Fibroblast of upper back skin (primary cell): ENCODE results near the gene SGSM1.

Experiments used
- DNase-seq: peaks from one replicate; pipeline ENCODE4 v3.0.0-alpha.2; 2013

SGSM1 gene, protein sequence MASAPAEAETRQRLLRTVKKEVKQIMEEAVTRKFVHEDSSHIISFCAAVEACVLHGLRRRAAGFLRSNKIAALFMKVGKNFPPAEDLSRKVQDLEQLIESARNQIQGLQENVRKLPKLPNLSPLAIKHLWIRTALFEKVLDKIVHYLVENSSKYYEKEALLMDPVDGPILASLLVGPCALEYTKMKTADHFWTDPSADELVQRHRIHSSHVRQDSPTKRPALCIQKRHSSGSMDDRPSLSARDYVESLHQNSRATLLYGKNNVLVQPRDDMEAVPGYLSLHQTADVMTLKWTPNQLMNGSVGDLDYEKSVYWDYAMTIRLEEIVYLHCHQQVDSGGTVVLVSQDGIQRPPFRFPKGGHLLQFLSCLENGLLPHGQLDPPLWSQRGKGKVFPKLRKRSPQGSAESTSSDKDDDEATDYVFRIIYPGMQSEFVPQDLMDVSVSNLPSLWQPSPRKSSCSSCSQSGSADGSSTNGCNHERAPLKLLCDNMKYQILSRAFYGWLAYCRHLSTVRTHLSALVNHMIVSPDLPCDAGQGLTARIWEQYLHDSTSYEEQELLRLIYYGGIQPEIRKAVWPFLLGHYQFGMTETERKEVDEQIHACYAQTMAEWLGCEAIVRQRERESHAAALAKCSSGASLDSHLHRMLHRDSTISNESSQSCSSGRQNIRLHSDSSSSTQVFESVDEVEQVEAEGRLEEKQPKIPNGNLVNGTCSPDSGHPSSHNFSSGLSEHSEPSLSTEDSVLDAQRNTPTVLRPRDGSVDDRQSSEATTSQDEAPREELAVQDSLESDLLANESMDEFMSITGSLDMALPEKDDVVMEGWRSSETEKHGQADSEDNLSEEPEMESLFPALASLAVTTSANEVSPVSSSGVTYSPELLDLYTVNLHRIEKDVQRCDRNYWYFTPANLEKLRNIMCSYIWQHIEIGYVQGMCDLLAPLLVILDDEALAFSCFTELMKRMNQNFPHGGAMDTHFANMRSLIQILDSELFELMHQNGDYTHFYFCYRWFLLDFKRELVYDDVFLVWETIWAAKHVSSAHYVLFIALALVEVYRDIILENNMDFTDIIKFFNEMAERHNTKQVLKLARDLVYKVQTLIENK

DNA sequence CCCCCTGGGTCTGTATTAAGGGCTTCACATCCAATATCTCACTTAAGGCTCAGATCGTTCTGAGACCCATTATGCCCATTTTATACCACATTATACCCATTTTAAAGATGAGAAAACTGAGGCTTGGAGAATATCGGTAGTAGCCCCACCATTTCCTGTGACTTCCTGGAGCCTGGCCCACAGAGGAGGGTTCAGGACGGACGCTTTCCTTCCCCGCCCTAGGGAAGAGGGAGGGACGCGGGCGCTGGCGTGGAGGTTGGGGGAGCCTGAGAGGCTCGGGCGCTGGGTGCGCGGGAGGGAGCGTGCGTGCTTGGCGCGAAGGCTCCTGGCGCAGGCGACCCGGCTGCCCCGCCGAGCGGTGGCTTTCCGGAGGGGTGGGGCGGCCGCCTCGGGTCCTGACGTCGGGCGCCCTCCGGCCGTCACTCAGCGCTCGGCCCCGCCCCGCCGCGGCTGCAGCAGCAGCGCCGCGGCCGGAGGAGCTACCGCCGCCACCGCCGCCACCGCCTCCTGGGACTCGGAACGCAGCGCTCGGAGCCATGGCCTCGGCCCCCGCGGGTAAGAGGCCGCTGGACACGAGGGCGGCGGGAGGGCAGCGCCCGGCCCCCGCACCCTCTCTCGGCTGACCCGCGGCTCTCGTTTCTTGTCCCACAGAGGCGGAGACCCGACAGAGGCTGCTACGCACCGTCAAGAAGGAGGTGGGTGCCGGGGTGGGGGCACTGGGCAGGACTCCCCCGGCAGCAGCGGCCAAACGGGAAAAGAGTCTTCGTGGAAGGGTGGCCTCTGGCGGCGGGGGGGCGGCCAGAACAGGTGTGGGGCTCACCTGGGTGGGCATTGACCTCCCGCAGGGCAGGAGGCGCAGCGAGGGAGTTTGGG lies at the start of gene SGSM1:
Gene SGSM1 (plus strand): TSS at position 422 of the 873 bp plus-strand sequence. CDS start 115 bp downstream, at position 537.
- DNase-seq, result peak; percentile 13

GRCh38 chr22:24758164-24758799 lies 47.7 kb upstream of the SGSM1 start:
- peak; percentile 44 for DNase-seq

DNA sequence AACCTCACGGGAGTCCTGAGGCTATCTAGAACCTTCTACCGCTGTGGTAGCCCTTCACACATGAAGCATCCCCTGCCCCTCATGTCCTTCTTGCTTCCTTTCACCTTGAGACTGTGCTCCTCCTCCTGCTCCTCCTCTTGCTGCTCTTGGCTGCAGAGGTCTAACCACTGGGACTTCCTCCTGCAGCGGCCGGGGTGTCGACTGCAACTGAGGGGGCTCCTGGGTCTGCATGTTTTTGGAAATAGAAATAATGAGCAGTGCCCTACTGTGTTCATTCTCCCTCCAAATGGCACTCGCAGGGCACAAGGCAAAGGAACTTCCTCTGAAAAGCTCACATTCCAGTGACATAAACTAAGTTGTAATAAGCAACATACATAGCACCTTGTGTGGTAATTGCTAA lies 46.2 kb upstream of the SGSM1 start:
- DNase-seq, result no peak

GRCh38 chr22:24760708-24761306 lies 45.2 kb upstream of the SGSM1 start:
- DNase-seq, result no peak

DNA sequence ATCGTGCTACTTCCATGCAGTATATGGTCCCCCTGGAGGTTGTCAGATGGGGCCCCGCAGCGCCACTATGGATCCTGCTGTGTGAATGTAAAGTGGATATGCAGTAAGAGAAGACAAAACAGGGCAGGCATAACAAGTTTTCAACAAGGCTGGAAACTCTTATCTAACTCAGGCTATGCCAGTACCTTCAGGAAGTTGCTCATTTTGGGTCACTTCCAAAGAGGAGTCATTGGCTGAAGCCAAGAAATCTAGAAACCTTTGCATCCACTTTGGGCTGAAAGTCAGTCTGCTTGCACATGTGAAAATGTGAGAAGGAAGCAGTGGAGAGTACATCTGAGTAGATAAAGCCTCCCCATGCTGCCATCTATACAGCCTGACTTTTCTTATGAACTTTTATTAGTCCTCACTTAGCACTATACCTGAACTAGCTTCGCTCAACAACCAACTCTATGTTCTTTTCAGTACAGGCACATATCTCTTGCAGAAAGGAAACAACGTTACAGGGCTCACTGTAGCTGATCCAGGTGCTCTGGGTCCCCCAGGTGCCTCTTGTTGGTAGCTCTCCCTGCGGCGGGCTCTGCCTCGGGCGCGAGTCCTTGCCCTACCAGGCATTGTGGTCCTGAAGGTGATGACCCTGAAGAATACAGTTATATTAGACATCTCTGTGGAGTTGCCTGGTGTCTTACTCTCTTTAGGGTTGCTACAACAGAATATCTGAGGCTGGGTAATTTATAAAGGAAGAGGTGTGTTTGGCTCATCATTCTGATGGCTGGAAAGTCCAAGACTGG lies 43.9 kb upstream of the SGSM1 start:
- no peak for DNase-seq

GRCh38 chr22:24763872-24764485 lies 42.0 kb upstream of the SGSM1 start:
- DNase-seq, result no peak

- DNase-seq, result no peak
These were observed 40.8 kb upstream of the SGSM1 start for GRCh38 chr22:24765166-24765565.

DNA sequence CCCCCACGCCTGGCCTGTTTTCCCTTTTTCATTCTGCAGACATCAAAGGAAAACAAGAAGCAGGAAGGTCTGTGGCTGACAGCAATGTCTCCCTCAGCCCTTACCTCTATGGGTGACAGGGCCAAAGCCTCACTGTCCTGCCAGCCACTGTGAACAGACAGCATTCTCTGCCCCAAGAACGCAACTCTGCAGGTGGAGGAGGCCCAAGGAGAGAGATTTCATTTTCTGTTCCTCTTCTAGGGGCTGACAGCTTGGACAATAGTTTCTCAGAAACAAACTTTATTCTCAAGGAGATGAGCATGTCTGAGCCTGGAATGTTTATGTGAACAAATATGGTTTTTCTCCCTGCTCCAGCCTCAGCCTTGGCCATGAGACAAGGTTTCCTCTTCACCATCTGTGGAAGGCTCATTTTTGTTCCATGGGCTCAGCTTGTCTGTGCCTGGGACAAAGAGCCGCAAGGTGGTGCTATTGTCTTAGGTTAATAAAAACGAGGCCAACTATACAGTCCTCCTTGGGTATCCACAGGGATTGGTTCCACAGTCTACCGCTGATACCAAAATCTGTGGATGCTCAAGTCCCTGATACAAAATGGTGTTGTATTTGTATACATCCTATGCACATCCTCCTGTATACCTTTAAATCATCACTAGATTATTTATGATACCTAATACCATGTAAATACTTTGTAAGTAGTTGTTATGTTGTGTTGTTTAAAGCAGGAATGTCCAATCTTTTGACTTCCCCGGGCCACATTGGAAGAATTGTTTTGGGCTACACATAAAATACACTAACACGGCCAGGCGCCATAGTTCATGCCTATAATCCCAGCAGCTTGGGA lies 37.3 kb upstream of the SGSM1 start:
- DNase-seq, result peak; percentile 45

DNA sequence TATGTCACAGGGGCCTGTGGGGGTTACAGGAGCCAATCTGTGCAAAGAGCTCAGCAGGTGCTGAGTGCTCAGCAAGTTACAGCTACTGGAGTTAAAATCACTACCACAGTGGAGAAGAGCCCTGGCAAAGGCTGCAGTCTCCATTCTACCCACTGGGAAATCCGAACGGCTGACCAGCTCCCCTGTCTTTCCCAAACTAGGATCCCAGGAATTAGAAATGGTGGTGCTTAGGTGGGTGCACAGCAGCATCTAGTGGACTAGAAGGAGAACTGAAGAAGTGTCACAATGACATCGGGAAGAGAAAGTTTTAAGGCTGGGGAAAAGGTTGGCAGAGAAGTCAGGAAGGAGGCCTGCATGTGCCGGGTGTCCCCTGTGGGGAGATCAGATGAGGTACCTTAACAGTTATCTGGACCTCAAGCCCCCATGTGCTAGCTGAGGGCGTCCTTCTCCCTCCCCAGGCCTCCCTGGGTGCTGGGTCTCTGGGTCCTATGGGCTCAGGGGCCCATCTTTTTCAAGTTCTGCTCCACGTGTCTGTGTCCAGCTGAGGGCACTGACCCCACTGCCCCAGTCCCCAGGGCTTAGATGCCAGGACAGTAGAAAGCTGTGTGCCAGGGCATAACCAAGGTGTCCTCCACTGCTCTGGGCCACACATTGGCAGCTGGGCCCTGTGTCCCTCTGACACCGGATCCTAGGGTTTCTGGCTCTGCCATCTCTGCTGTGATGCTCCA lies 33.4 kb upstream of the SGSM1 start:
- peak; percentile 12 for DNase-seq

GRCh38 chr22:24775769-24776492 lies 30.1 kb upstream of the SGSM1 start:
- no peak for DNase-seq

GRCh38 chr22:24776525-24776924 lies 29.5 kb upstream of the SGSM1 start:
- DNase-seq, result no peak

DNA sequence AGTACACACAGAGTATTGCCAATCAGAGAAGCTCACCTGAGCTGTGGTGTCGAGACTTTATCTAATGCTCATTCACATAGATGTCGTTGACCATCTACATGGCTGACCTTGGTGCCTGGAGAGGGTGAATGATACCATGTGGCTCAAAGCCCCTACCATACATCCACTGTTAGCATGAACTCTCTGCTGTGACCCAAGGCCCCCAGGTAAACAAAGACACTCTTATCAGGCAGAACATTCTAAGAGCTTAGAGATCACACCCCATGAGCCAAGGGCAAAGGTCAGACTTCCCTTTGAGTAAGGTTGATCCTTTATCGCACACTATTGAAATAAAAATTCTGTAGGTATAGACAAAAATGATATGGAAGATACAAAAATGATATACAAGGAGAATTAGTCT lies 16.5 kb upstream of the SGSM1 start:
- DNase-seq, result no peak

DNA sequence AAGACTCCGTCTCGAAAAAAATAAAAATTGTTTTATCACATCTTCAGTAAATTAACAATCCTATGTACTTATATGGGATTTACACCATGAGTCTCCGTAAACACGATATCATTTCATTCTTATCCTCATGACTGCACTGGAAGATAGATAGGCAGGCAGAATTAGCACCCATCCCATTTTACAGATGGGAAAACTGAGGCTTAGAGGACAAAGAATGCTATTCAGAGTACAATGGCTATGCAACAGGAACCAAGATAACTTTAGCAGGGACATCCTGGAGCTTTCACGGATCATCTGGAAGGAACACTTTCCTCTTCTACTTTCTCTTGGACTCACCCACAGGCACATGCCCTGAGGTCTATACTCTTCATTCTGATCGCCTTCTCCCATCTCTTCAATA lies 14.6 kb upstream of the SGSM1 start:
- no peak for DNase-seq

GRCh38 chr22:24796056-24796455 lies 10.0 kb upstream of the SGSM1 start:
- no peak for DNase-seq

DNA sequence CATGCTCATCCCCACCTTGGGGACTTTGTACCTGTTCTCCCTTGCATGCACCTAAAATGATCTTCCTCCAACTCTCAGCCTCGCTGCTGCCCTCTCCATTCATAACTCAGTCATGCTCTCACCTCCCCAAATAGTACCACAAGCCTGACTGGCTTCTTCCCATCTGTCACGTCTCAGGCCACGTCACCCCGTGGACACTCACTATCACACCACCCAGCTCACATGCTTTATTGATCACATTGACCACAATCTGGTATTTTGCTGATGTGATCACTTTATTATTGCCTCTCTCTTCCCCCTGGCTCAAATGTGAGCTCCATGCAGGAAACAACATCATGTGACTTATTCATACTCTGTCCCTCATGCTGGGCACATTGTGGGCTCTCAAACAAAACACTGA lies 9.2 kb upstream of the SGSM1 start:
- DNase-seq, result no peak

DNA sequence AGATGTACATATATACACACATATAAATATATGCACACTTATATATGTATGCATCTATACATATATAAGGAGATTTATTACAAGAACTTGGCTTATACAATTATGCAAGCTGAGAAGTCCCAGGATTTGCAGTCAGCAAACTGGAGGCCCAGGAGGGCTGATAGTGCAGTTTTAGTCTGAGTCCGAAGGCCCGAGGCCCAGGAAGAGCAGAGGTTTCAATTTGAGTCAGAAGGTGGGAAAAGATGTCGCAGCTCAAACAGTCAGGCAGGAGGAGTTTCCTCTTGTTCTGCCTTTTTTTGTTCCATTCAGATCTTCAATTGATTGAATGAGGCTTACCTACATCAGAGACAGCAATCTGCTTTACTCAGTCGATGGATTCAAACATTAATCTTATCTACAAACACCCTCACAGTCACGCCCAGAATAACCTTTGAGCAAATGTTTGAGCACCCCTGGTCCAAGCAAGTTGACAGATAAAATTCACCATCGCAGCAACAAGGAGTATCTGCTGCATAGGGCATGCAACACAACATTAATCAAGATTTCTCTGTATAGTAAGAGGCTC lies 4.0 kb upstream of the SGSM1 start:
- DNase-seq, result no peak

DNA sequence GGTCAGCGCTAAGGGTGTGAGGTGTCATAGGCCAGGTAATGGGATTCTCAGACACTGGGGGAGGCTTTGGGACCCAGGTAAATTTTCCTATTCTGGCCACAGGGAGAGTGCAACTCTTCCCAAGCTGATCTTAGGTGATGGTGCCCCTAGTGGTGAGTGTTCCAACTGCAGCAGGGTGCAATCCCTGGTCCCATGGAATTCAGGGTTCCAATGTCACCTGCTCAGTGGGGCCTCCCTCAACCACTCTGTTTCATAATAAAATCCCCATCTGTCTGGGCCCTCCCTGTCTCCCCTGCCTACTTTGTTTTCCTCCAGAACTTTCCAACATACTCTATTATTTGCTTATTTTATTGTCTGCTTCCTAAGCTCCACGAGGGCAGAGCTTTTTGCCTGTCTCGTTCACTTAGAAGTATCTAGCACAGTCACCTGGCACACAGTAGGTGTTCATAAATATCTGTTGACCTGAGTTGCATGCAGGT lies 2.9 kb upstream of the SGSM1 start:
- DNase-seq, result peak; percentile 13
